Astrocyte of the cerebellum (primary cell): ENCODE measurements around the gene ARHGAP29.

Experiments
- DNase-seq: peaks from one replicate; pipeline ENCODE4 v3.0.0-alpha.2; 2011; ENCODE audit warnings: low read depth
- H3K4me3 ChIP-seq: 2 replicates; pipeline ENCODE4 v1.5.1; 2011; ENCODE audit warnings: mild to moderate bottlenecking, low read depth, low read length, moderate library complexity
- CTCF ChIP-seq: IDR thresholded peaks from 2 replicates; pipeline ENCODE4 v1.5.1; 2012; ENCODE audit warnings: low read length, low read depth, moderate library complexity, mild to moderate bottlenecking; ENCODE audit errors: missing control alignments
- in situ Hi-C: cut with HindIII; loops from 2 replicates; pipeline ENCODE4 v1.10.0; 2017; ENCODE audit warnings: low sequenced_read_pairs

Gene ARHGAP29

GRCh38 chr1:94257444-94257843 is 20.1 kb upstream of the ARHGAP29 start:
- DNase-seq, result no peak
- in situ Hi-C loops, result no loop called here
- no peak overlapping the region for H3K4me3 ChIP-seq
- TF ChIP-seq CTCF, result no peak

DNA sequence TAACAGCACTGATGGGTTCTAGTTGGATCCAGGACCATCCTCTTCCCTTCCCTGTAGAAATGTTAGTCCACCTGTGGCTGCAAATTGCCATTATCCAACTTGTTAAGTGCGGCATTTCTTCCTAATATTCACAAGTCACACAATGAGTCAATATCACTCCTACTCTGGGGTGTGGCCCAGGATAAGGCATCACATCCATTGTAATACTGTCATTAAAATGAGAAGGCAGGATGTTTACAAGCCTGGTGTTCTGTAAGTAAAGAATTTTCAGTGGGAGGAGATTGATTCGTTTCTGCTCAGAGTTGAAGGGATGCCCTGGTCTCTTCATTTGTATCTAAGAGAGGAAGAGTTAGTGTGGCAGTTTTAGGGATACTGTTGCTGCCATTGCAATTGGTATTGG is 18.1 kb upstream of the ARHGAP29 start:
- in situ Hi-C loops, result no loop called here
- no peak for DNase-seq
- H3K4me3 ChIP-seq, result no peak overlapping the region
- no peak for TF ChIP-seq CTCF

- in situ Hi-C loops, result no loop called here
- no peak overlapping the region for H3K4me3 ChIP-seq
- DNase-seq, result no peak
- TF ChIP-seq CTCF, result no peak
Measured at GRCh38 chr1:94254073-94254810, 16.9 kb upstream of the ARHGAP29 start.

DNA sequence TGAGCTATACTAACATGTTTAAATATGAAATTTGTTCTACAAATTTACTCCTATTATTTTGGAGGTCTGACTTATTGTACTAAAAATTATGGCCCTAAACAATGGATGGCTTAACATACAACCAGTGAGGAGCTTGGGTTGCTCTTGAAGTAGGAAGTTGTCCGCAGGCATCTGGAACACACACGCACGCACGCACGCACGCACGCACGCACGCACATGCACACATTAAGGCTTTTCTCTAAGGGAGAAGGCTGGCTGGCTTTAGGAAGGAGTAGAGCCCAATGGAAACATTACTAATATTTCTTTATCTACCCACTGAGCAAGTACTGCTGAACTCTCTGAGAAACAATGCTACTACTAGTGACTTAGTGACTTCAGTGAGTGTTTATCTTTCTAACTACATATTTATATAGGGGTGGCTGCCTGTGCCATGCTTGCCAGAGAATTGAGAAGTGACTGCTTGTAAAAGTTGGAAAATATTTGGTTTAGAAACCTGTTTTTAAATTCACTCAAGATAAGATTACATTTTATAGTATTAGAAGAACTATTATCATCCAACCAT is 16.2 kb upstream of the ARHGAP29 start:
- DNase-seq, result no peak
- in situ Hi-C loops, result no loop called here
- no peak for TF ChIP-seq CTCF
- H3K4me3 ChIP-seq, result no peak overlapping the region

DNA sequence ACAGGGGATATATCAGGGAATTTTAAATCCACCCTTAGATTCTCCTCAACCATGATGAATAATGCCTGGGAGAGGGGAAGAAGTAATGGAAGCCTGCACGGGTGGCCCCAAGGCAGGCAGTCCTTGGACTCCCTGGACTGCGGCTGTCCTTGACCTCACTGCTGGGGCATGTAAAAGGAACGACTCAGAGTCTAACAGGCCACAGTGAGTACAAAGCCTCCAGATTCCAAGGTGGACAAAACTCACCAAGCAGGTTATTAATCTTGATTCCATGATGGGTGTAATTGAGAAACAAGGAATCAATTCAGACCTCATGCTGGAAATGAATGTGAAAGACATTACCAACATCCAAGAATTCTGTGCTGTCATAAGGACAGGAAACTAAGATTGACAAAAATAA is 13.0 kb upstream of the ARHGAP29 start:
- no peak for DNase-seq
- H3K4me3 ChIP-seq, result no peak overlapping the region
- TF ChIP-seq CTCF, result no peak
- in situ Hi-C loops, result no loop called here

DNA sequence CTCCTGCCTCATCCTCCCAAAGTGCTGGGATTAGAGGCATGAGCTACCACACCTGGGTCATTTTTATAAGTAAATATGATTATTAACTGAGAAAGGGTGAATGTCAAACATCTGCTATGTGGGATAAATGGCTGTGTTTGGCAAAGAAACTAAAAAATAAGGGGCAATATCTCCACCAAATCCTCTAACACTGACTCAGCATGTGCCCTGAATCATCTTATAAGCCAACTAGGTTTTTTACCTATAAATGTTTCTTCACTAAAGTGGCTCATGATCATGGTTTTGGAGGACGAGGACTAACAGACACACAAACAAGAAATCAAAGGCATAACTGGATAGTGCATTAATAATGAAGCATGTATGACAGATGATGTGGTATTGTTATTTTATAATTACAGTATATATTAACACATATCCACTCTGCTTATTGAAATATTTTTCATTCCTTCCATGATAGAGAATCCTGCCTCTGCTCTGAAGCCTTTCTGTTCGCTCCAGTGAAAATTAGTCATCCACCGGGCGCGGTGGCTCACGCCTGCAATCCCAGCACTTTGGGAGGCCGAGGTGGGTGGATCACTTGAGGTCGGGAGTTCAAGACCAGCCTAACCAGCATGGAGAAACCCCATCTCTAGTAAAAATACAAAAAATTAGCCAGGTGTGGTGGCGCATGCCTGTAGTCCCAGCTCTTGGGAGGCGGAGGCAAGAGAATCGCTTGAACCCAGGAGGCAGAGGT is 11.7 kb upstream of the ARHGAP29 start:
- no peak for TF ChIP-seq CTCF
- in situ Hi-C loops, result no loop called here
- no peak for DNase-seq
- H3K4me3 ChIP-seq, result no peak overlapping the region
